H1 (cell line): Measurements from ENCODE around the gene INF2. TPM values are rescaled to one million over a fixed set of nuclear protein-coding genes. Genes with fewer than 3 reads are reported as not detected.
A peak's percentile ranks its signal among the peaks of the same experiment; 100 is the strongest.

Experiments used
- CTCF ChIA-PET: fragments of 300-600 bp; sonication (Branson Sonifier 250); formaldehyde crosslinking; loops from one replicate; lab custom pipeline; 2021; ENCODE audit not compliant: partially characterized antibody; lab: Charles Lee
- POLR2A ChIA-PET: fragments of 300-600 bp; sonication (Branson Sonifier 250); formaldehyde crosslinking; loops from one replicate; lab custom pipeline; 2021; ENCODE audit warnings: inconsistent platforms; ENCODE audit not compliant: partially characterized antibody; lab: Charles Lee
- DNase-seq, 2 experiments: peaks; one replicate each; pipeline versions ENCODE4 v3.0.0 to v3.0.0-alpha.2; 2010 to 2022; ENCODE audit warnings: low spot score in 2 of 2, low read depth in 1 of 2, mixed read lengths in 1 of 2
- FAIRE-seq: peaks from 2 replicates; lab custom pipeline; 2011; peaks lifted over from hg19 to GRCh38; lab: Jason Lieb, UNC
- H2AFZ ChIP-seq: 2 replicates; pipeline ENCODE4 v1.8.1; 2012; ENCODE audit warnings: low read length, inconsistent platforms
- H2AK5ac ChIP-seq: 2 replicates; pipeline ENCODE4 v1.6.1; 2013; ENCODE audit warnings: low read depth, low read length
- H2BK120ac ChIP-seq: replicated peaks from 2 replicates; pipeline ENCODE3; 2013; ENCODE audit warnings: low read depth, low read length, inconsistent platforms
- H2BK12ac ChIP-seq: 2 replicates; pipeline ENCODE4 v1.6.1; 2013; ENCODE audit warnings: low read depth, low read length
- H2BK15ac ChIP-seq: 2 replicates; pipeline ENCODE4 v1.6.1; 2013; ENCODE audit warnings: low read length
- H2BK20ac ChIP-seq: 2 replicates; pipeline ENCODE4 v1.6.1; 2013; ENCODE audit warnings: low read length
- H2BK5ac ChIP-seq: 2 replicates; pipeline ENCODE4 v1.6.1; 2013; ENCODE audit warnings: low read depth, low read length
- H3K14ac ChIP-seq: 2 replicates; pipeline ENCODE4 v1.6.1; 2013; ENCODE audit warnings: inconsistent platforms; ENCODE audit not compliant: insufficient read length
- H3K18ac ChIP-seq: 2 replicates; pipeline ENCODE4 v1.6.1; 2013; ENCODE audit warnings: low read length; ENCODE audit errors: extremely low read depth
- H3K23ac ChIP-seq: 2 replicates; pipeline ENCODE4 v1.6.1; 2013; ENCODE audit warnings: inconsistent platforms; ENCODE audit not compliant: insufficient read length
- H3K23me2 ChIP-seq: 2 replicates; pipeline ENCODE4 v1.6.1; 2013; ENCODE audit warnings: low read depth, low read length
- H3K27ac ChIP-seq: 2 replicates; pipeline ENCODE4 v1.6.1; 2011; ENCODE audit warnings: low read depth, low read length, inconsistent platforms
- H3K27me3 ChIP-seq, 4 experiments: replicated peaks in 1 of 4; 1 replicate in 1 of 4; 2 replicates in 3 of 4; pipeline versions ENCODE4 v1.6.1 to v1.8.1; 2011 to 2013; ENCODE audit warnings: low read length in 3 of 4, mild to moderate bottlenecking in 3 of 4, inconsistent platforms in 2 of 4, mixed read lengths in 2 of 4, moderate library complexity in 1 of 4; ENCODE audit not compliant: control insufficient read depth in 3 of 4, insufficient read depth in 3 of 4; ENCODE audit errors: extremely low read depth in 1 of 4
- H3K36me3 ChIP-seq, 4 experiments: 2 replicates each; pipeline versions ENCODE4 v1.6.1 to v1.8.1; 2011 to 2013; ENCODE audit warnings: mild to moderate bottlenecking in 4 of 4, low read length in 3 of 4, moderate library complexity in 2 of 4, control low read depth in 1 of 4, inconsistent platforms in 1 of 4; ENCODE audit not compliant: insufficient read depth in 4 of 4, control insufficient read depth in 2 of 4
- H3K4ac ChIP-seq: replicated peaks from 2 replicates; pipeline ENCODE3; 2013; ENCODE audit warnings: low read length, low read depth, mixed read lengths, inconsistent platforms; ENCODE audit not compliant: insufficient read length
- H3K4me1 ChIP-seq, 4 experiments: replicated peaks in 1 of 4; 1 replicate in 1 of 4; 2 replicates in 3 of 4; pipeline versions ENCODE4 v1.6.1 to v1.8.1; 2011 to 2013; ENCODE audit warnings: low read length in 3 of 4, inconsistent platforms in 2 of 4, mixed read lengths in 1 of 4; ENCODE audit not compliant: insufficient read depth in 4 of 4, control insufficient read depth in 3 of 4
- H3K4me2 ChIP-seq, 2 experiments: 2 replicates each; pipeline versions ENCODE4 v1.6.1 to v1.8.1; 2011 to 2013; ENCODE audit warnings: low read depth in 2 of 2, low read length in 2 of 2, control low read depth in 1 of 2, inconsistent platforms in 1 of 2, mild to moderate bottlenecking in 1 of 2; ENCODE audit not compliant: insufficient read depth in 1 of 2
- H3K4me3 ChIP-seq, 4 experiments: fragments of 200-600, 300-600 bp in 1 of 4; sonication (generic), shearing (Covaris generic), sonication (Bioruptor Twin) in 1 of 4; 2 replicates each; pipeline versions ENCODE4 v1.5.1 to v1.8.1; 2011 to 2016; ENCODE audit warnings: low read length in 4 of 4, low read depth in 3 of 4, control low read depth in 2 of 4, inconsistent platforms in 2 of 4, mild to moderate bottlenecking in 2 of 4, mixed read lengths in 1 of 4, moderate library complexity in 1 of 4; ENCODE audit not compliant: insufficient read depth in 2 of 4; ENCODE audit errors: extremely low read depth in 1 of 4
- H3K56ac ChIP-seq: replicated peaks from 2 replicates; pipeline ENCODE3; 2013; ENCODE audit warnings: low read depth, mild to moderate bottlenecking, mixed read lengths, low read length, inconsistent platforms; ENCODE audit not compliant: insufficient read length
- H3K79me1 ChIP-seq: 2 replicates; pipeline ENCODE4 v1.6.1; 2013; ENCODE audit warnings: low read depth, low read length, control low read depth
- H3K79me2 ChIP-seq, 2 experiments: 2 replicates each; pipeline versions ENCODE4 v1.6.1 to v1.8.1; 2012 to 2013; ENCODE audit warnings: low read length in 2 of 2, mild to moderate bottlenecking in 2 of 2, inconsistent platforms in 1 of 2; ENCODE audit not compliant: insufficient read depth in 2 of 2, control insufficient read depth in 1 of 2
- H3K9ac ChIP-seq, 4 experiments: replicated peaks in 1 of 4; 1 replicate in 1 of 4; 2 replicates in 3 of 4; pipeline versions ENCODE4 v1.6.1 to v1.8.1; 2011 to 2013; ENCODE audit warnings: low read depth in 3 of 4, low read length in 3 of 4, control low read depth in 2 of 4, mild to moderate bottlenecking in 2 of 4, moderate library complexity in 2 of 4, inconsistent platforms in 1 of 4; ENCODE audit errors: extremely low read depth in 1 of 4
- H3K9me3 ChIP-seq, 2 experiments: 2 replicates each; pipeline versions ENCODE4 v1.6.1 to v1.8.1; 2012 to 2013; ENCODE audit warnings: mild to moderate bottlenecking in 2 of 2, moderate library complexity in 2 of 2, control low read depth in 1 of 2, inconsistent platforms in 1 of 2, low read depth in 1 of 2, low read length in 1 of 2, mixed read lengths in 1 of 2; ENCODE audit not compliant: insufficient read depth in 2 of 2
- H4K20me1 ChIP-seq, 2 experiments: replicated peaks in 1 of 2; 2 replicates each; pipeline versions ENCODE3 to v1.8.1; 2011 to 2013; ENCODE audit warnings: inconsistent platforms in 2 of 2, low read length in 2 of 2, mild to moderate bottlenecking in 1 of 2; ENCODE audit not compliant: insufficient read depth in 2 of 2, control insufficient read depth in 1 of 2
- H4K5ac ChIP-seq: 2 replicates; pipeline ENCODE4 v1.6.1; 2013; ENCODE audit warnings: low read length, low read depth, mixed read lengths, inconsistent platforms; ENCODE audit not compliant: insufficient read length
- H4K8ac ChIP-seq: 2 replicates; pipeline ENCODE4 v1.8.0; 2013; ENCODE audit warnings: mild to moderate bottlenecking, moderate library complexity, low read length, inconsistent platforms; ENCODE audit not compliant: insufficient read depth; ENCODE audit errors: extremely low read depth
- H4K91ac ChIP-seq: replicated peaks from 2 replicates; pipeline ENCODE3; 2013; ENCODE audit warnings: low read length, mixed read lengths, inconsistent platforms; ENCODE audit not compliant: insufficient read length
- CHD2 ChIP-seq: IDR thresholded peaks from 2 replicates; pipeline ENCODE4 v1.6.1; 2012; ENCODE audit warnings: low read length, improper control_type of control experiment
- HDAC2 ChIP-seq, 2 experiments: fragments of 300-600 bp in 1 of 2; sonication (generic) in 1 of 2; IDR thresholded peaks; 2 replicates each; pipeline ENCODE4 v1.6.1; 2011 to 2012; ENCODE audit warnings: low read depth in 2 of 2, low read length in 2 of 2, mild to moderate bottlenecking in 2 of 2, moderate library complexity in 2 of 2, borderline replicate concordance in 1 of 2, inconsistent platforms in 1 of 2
- KDM1A ChIP-seq: fragments of 200-600, 300-600 bp; sonication (generic); IDR thresholded peaks from 2 replicates; pipeline ENCODE4 v1.7.1; 2016; ENCODE audit warnings: mild to moderate bottlenecking, low read length, borderline replicate concordance
- RFX5 ChIP-seq: IDR thresholded peaks from 2 replicates; pipeline ENCODE4 v1.6.1; 2011; ENCODE audit warnings: low read depth, low read length, improper control_type of control experiment, borderline replicate concordance
- SAP30 ChIP-seq: fragments of 300-600 bp; sonication (generic); IDR thresholded peaks from 2 replicates; pipeline ENCODE4 v1.7.1; 2012; ENCODE audit warnings: low read length, moderate library complexity, mild to moderate bottlenecking, inconsistent platforms; ENCODE audit not compliant: insufficient read depth, insufficient replicate concordance
- SRF ChIP-seq: IDR thresholded peaks from 2 replicates; pipeline ENCODE4 v1.6.1; 2011; ENCODE audit warnings: mild to moderate bottlenecking, low read depth, low read length, moderate library complexity
- TAF7 ChIP-seq: optimal IDR thresholded peaks from 2 replicates; pipeline ENCODE3; 2011; ENCODE audit warnings: low read depth, mild to moderate bottlenecking, inconsistent platforms, low read length, moderate library complexity, borderline replicate concordance
- WGBS, 2 experiments: shearing (Covaris generic) in 1 of 2; methylation state at CpG; one replicate each; pipeline versions ENCODE4 v1.1.6 to v1.1.7; 2013 to 2015; ENCODE audit warnings: low lambda C conversion rate in 2 of 2, mixed read lengths in 2 of 2, inconsistent platforms in 1 of 2, low coverage in 1 of 2, missing lambda C conversion rate in 1 of 2; ENCODE audit not compliant: insufficient replicate concordance in 2 of 2, insufficient coverage in 1 of 2, insufficient read length in 1 of 2; ENCODE audit errors: extremely low coverage in 1 of 2, missing lambda C conversion rate in 1 of 2; 5-methylcytosine and 5-hydroxymethylcytosine counted together
- polyA plus RNA-seq, 7 experiments: library from polyadenylated mRNA; depleted of rRNA in 3 of 7; stranded (reverse) in 5 of 7; unstranded in 2 of 7; fragments of >200 nt in 5 of 7; fragments of 200-250 nt in 2 of 7; gene quantifications; 1 replicate in 5 of 7; 2 replicates in 1 of 7; 4 replicates in 1 of 7; pipeline versions ENCODE4 v1.2.1 to v1.2.3, GENCODE V29; 2011 to 2013; ENCODE audit warnings: missing spikeins in 2 of 7, mixed read lengths in 2 of 7
- total RNA-seq: library from RNA; stranded (reverse); fragmentation: NEBNext Ultra II Directional; extraction: Animal tissue kit (Norgen Biotek cat#: 25700); gene quantifications from 2 replicates; pipeline ENCODE4 v1.2.1, GENCODE V29; 2021
- TF ChIP-seq, protein P1 (sequence below): IDR thresholded peaks from 2 replicates; pipeline ENCODE4 v1.6.1; 2011; ENCODE audit warnings: low read length, improper control_type of control experiment

Gene INF2
- total and polyA plus RNA-seq, 2 of the 8 experiments (the other 6 are each of a cell fraction or from before 2014, with no cell fraction given), result 29.1 to 59.5 TPM

DNA sequence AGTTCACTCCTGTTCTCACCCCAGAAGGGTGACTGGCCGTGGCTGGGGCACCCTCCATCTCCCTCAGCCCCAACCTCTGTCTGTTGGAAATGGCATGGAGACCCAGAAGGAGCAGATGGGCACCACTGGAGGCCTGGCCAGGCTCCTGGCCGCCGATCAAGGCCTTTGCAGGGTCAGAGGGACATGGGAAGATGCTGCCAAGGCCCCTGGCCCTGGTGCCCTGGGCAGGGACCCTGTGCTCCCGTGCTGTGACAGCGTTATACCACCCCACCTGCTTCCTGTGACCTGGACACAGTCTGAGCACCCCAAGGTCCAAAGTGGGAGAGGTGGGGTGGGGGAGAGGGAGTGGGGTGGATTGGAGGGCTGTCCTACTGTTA lies 3.5 kb downstream of the INF2 start:
- Histone ChIP-seq H2BK20ac (no peak overlapping the region), H2BK12ac (no peak overlapping the region), H3K23me2 (peaks cover 8% of the 10 kb centered on the region; the same call in 1 of the 2 replicates), H4K20me1 (peaks cover 4 to 43% of the 10 kb centered on the region in 2 experiments), H2BK5ac (0 out of 2 replicates have a peak overlapping the region, but pooled peaks have one; percentile 21), H4K8ac (no peak overlapping the region), H3K27me3 (no peaks in the 10 kb centered on the region; a peak in 2 of 7 replicates), H4K91ac (no peak overlapping the region), H2BK15ac (no peak overlapping the region), H3K23ac (no peak overlapping the region), H3K9me3 (no peaks in the 10 kb centered on the region), H3K4me1 (peaks cover 0 to 46% (median 35%) of the 10 kb centered on the region in 4 experiments; a peak in 6 of 7 replicates), H3K4me3 (no peak overlapping the region), H3K18ac (no peak overlapping the region), H3K79me1 (peaks cover 19% of the 10 kb centered on the region), H3K36me3 (peaks cover 0 to 4% (median 0%) of the 10 kb centered on the region in 4 experiments; a peak in 1 of 8 replicates), H3K56ac (no peak overlapping the region), H2AFZ (no peak overlapping the region), H3K14ac (no peak overlapping the region), H2BK120ac (no peak overlapping the region), H2AK5ac (no peak overlapping the region), H3K4ac (no peak overlapping the region), H3K9ac (no peak overlapping the region), H3K27ac (no peak overlapping the region), H3K79me2 (peaks cover 0 to 31% of the 10 kb centered on the region in 2 experiments; a peak in 2 of 4 replicates), H3K4me2 (no peak overlapping the region), H4K5ac (no peak overlapping the region)
- WGBS, 2 experiments, result 92% methylated on average over 5 of the region's 5 CpGs; no CpG with 5 or more reads in 1 of the 2 experiments
- DNase-seq, result no peak
- ChIA-PET POLR2A (interaction anchor here (1.1 to 6.6 kb wide), 3 partner anchors 12 to 27 kb away, joined by 3 to 71 read pairs (median 6); no protein-coding TSS in a partner anchor), CTCF (interaction anchor here (1.3 to 9.1 kb wide), 4 partner anchors 12 to 27 kb away, joined by 6 to 70 read pairs (median 9); no protein-coding TSS in a partner anchor)
- FAIRE-seq, result no peak
- TF ChIP-seq, protein P1, sequence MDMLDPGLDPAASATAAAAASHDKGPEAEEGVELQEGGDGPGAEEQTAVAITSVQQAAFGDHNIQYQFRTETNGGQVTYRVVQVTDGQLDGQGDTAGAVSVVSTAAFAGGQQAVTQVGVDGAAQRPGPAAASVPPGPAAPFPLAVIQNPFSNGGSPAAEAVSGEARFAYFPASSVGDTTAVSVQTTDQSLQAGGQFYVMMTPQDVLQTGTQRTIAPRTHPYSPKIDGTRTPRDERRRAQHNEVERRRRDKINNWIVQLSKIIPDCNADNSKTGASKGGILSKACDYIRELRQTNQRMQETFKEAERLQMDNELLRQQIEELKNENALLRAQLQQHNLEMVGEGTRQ, result no peak
- TF ChIP-seq RFX5 (no peak), TAF7 (no peak), SRF (no peak), CHD2 (no peak), KDM1A (no peak), HDAC2 (IDR thresholded peaks at IDR 0.05; ENCODE audit: borderline replicate concordance in 1 of 2, low read depth in 2 of 2, low read length in 2 of 2) (no peak), SAP30 (no peak)
